ENCODE results near the gene SUPT7L.

DNA sequence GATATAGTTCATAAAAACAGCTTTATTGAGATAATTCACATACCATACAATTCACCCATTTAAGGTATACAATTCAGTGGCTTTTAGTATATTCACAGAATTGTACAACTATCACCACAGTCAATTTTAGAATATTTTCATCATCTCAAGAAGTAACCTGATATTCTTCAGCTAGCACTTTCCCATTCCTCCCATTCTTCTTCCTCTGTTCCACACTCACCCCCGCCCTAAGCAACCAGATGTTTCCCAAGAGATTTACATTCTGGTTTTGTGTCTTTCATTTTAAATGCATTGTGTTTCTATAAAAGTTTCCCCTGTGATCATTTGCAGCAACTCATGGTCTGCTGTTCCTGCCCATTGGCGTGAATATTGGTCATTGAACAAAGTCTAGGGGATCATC lies 29.1 kb downstream of the SUPT7L start:
- TF ChIP-seq, protein P1, sequence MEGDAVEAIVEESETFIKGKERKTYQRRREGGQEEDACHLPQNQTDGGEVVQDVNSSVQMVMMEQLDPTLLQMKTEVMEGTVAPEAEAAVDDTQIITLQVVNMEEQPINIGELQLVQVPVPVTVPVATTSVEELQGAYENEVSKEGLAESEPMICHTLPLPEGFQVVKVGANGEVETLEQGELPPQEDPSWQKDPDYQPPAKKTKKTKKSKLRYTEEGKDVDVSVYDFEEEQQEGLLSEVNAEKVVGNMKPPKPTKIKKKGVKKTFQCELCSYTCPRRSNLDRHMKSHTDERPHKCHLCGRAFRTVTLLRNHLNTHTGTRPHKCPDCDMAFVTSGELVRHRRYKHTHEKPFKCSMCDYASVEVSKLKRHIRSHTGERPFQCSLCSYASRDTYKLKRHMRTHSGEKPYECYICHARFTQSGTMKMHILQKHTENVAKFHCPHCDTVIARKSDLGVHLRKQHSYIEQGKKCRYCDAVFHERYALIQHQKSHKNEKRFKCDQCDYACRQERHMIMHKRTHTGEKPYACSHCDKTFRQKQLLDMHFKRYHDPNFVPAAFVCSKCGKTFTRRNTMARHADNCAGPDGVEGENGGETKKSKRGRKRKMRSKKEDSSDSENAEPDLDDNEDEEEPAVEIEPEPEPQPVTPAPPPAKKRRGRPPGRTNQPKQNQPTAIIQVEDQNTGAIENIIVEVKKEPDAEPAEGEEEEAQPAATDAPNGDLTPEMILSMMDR (conservative IDR thresholded peaks at IDR 0.05): no peak
- TF ChIP-seq ZFX (IDR thresholded peaks at IDR 0.05): no peak
